ENCODE data around the gene MPP3. TPM values are rescaled to one million over a fixed set of nuclear protein-coding genes. Genes with fewer than 3 reads are reported as not detected.

MPP3 gene
- total and polyA plus RNA-seq, 10 of the 15 experiments (the other 5 are each of a cell fraction or from before 2014, with no cell fraction given) = not detected

GRCh38 chr17:43784628-43785101 lies 48.3 kb downstream of the MPP3 start:
- Histone ChIP-seq H3K4me3 (no peak overlapping the region), H3K9ac (ENCODE audit: control insufficient read depth, insufficient read depth, low read length) (no peak overlapping the region), H4K20me1 (ENCODE audit: control insufficient read depth, insufficient read depth) (no peaks in the 10 kb centered on the region), H3K36me3 (ENCODE audit: control insufficient read depth in 2 of 2, insufficient read depth in 2 of 2, low read length in 1 of 2) (no peaks in the 10 kb centered on the region), H2AFZ (ENCODE audit: control insufficient read depth, low read depth, low read length) (no peak overlapping the region), H3K79me2 (ENCODE audit: control insufficient read depth, insufficient read depth, low read length) (no peaks in the 10 kb centered on the region), H3K4me1 (ENCODE audit: control insufficient read depth, insufficient read depth, low read length) (no peaks in the 10 kb centered on the region), H3K27ac (ENCODE audit: control insufficient read depth, insufficient read depth) (no peak overlapping the region), H3K9me3 (replicated peaks; ENCODE audit: control insufficient read depth, insufficient read depth, low read length) (no peaks in the 10 kb centered on the region), H3K27me3 (replicated peaks in 1 of 2; ENCODE audit: control insufficient read depth in 2 of 2, insufficient read depth in 2 of 2, low read length in 1 of 2) (peaks cover 2 to 8% of the 10 kb centered on the region in 2 experiments; a peak in 2 of 4 replicates), H3K4me2 (ENCODE audit: control insufficient read depth, insufficient read depth) (no peak overlapping the region)
- POLR2A ChIA-PET = no interaction called here
- SMC1A ChIA-PET (ENCODE audit: uncharacterized antibody, unreplicated experiment) = interaction anchor here (0.7 kb wide), 1 partner anchor 111 kb away, joined by 3 read pairs; no protein-coding TSS in a partner anchor
- intact Hi-C loops (cut with micrococcal nuclease; ENCODE audit: unreplicated experiment) (no loop called here), in situ Hi-C loops (cut with MboI) (no loop called here)
- FAIRE-seq (no peak), ATAC-seq (no peak), DNase-seq (ENCODE audit: low read depth, low spot score) (no peak)
- RAD21 ChIA-PET (ENCODE audit: unreplicated experiment) = no interaction called here
- no TSS peak for BruUV-seq (replicated peaks)
- CTCF ChIA-PET = interaction anchor here (1.6 kb wide), 1 partner anchor 18 kb away, joined by 7 read pairs; no protein-coding TSS in a partner anchor
- WGBS (ENCODE audit: insufficient coverage, insufficient replicate concordance, low lambda C conversion rate, missing lambda C conversion rate) = 20% methylated on average over 5 of the region's 5 CpGs
- TF ChIP-seq NFYB (IDR thresholded peaks at IDR 0.05; ENCODE audit: insufficient read depth, low read depth, low read length) (no peak), SUZ12 (IDR thresholded peaks at IDR 0.05; ENCODE audit: unreplicated experiment) (no peak), HDAC2 (IDR thresholded peaks at IDR 0.05) (no peak), ZBTB4 (CRISPR knock-in tag; IDR thresholded peaks at IDR 0.05) (no peak), ZNF384 (IDR thresholded peaks at IDR 0.05; ENCODE audit: borderline replicate concordance, low read depth, low read length) (no peak), POLR2AphosphoS2 (IDR thresholded peaks at IDR 0.05; ENCODE audit: low read depth, low read length) (no peak), CHD1 (IDR thresholded peaks at IDR 0.05; ENCODE audit: low read depth, low read length) (no peak), POLR2A (IDR thresholded peaks at IDR 0.05; ENCODE audit: low read depth, low read length) (no peak), GABPA (IDR thresholded peaks at IDR 0.05; ENCODE audit: low read depth) (no peak), SMARCA5 (IDR thresholded peaks at IDR 0.05) (no peak), IKZF2 (IDR thresholded peaks at IDR 0.05) (no peak), ELK1 (IDR thresholded peaks at IDR 0.05; ENCODE audit: low read depth, low read length) (no peak), STAT1 (conservative IDR thresholded peaks at IDR 0.05) (no peak), ZNF274 (IDR thresholded peaks at IDR 0.05; ENCODE audit: insufficient read depth, insufficient read length) (no peak), MLLT1 (IDR thresholded peaks at IDR 0.05) (no peak), CBX5 (IDR thresholded peaks at IDR 0.05; ENCODE audit: low read depth) (no peak), USF2 (IDR thresholded peaks at IDR 0.05; ENCODE audit: borderline replicate concordance, low read depth, low read length) (no peak), POU2F2 (IDR thresholded peaks at IDR 0.05; ENCODE audit: borderline replicate concordance, low read depth, low read length) (no peak)

Measured in GM12878 (cell line).